ENCODE data around the gene FLCN.

DNA sequence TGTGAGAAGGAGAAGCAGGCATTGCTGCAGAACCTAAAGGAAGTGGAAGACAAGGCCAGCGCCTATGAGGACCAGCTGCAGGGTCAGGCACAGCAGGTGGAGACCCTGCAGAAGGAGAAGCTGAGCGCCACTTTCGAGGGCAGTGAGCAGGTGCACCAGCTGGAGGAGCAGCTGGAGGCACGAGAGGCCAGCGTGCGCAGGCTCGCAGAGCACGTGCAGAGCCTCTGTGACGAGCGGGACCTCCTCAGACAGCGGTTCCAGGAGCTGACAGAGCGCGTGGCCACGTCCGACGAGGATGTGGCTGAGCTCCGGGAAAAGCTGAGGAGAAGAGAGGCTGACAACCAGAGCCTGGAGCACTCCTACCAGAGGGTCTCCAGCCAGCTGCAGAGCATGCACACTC is 72.3 kb downstream of the FLCN start:
- TF ChIP-seq CREB5 (CRISPR knock-in tag; IDR thresholded peaks at IDR 0.05; ENCODE audit: low read depth) (no peak), ZFP3 (CRISPR knock-in tag; IDR thresholded peaks at IDR 0.05) (no peak), ZNF565 (CRISPR knock-in tag; conservative IDR thresholded peaks at IDR 0.05; ENCODE audit: low read depth) (no peak), BACH2 (CRISPR knock-in tag; IDR thresholded peaks at IDR 0.05; ENCODE audit: borderline replicate concordance) (no peak), ARNTL (CRISPR knock-in tag; IDR thresholded peaks at IDR 0.05; ENCODE audit: borderline replicate concordance, low read depth) (no peak), TOX (CRISPR knock-in tag; IDR thresholded peaks at IDR 0.05; ENCODE audit: borderline replicate concordance) (no peak), ZNF70 (CRISPR knock-in tag; IDR thresholded peaks at IDR 0.05) (no peak), ZFP30 (CRISPR knock-in tag; IDR thresholded peaks at IDR 0.05) (no peak), ISL1 (CRISPR knock-in tag; IDR thresholded peaks at IDR 0.05) (no peak), RARB (CRISPR knock-in tag; IDR thresholded peaks at IDR 0.05) (no peak)
- TF ChIP-seq, protein P1, sequence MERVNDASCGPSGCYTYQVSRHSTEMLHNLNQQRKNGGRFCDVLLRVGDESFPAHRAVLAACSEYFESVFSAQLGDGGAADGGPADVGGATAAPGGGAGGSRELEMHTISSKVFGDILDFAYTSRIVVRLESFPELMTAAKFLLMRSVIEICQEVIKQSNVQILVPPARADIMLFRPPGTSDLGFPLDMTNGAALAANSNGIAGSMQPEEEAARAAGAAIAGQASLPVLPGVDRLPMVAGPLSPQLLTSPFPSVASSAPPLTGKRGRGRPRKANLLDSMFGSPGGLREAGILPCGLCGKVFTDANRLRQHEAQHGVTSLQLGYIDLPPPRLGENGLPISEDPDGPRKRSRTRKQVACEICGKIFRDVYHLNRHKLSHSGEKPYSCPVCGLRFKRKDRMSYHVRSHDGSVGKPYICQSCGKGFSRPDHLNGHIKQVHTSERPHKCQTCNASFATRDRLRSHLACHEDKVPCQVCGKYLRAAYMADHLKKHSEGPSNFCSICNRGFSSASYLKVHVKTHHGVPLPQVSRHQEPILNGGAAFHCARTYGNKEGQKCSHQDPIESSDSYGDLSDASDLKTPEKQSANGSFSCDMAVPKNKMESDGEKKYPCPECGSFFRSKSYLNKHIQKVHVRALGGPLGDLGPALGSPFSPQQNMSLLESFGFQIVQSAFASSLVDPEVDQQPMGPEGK (CRISPR knock-in tag; IDR thresholded peaks at IDR 0.05; ENCODE audit: borderline replicate concordance) = no peak
